Effector memory CD8-positive, alpha-beta T cell (primary cell): Measurements from ENCODE around the gene SGPP2.

Experiments used
- ATAC-seq: fragments of 150-1000 bp; cut with Tn5 transposase; replicated peaks from 2 replicates; pipeline ENCODE4 v1.10.0; 2021; ENCODE audit warnings: mild to moderate bottlenecking, moderate library complexity
- DNase-seq, 3 experiments: peaks; one replicate each; pipeline ENCODE4 v3.0.0; 2021
- H3K27ac Mint-ChIP-seq, 2 donors: one replicate each; pipeline ENCODE4 v1.8.0; 2022; ENCODE audit warnings: mild to moderate bottlenecking in 2 of 2, mixed read lengths in 2 of 2, moderate library complexity in 2 of 2
- H3K27me3 Mint-ChIP-seq, 2 donors: one replicate each; pipeline ENCODE4 v1.8.0; 2022; ENCODE audit warnings: mixed read lengths in 2 of 2
- H3K36me3 Mint-ChIP-seq: one replicate; pipeline ENCODE4 v1.8.0; 2022; ENCODE audit warnings: mild to moderate bottlenecking, moderate library complexity, mixed read lengths; ENCODE audit not compliant: insufficient read depth
- H3K4me1 Mint-ChIP-seq, 2 donors: one replicate each; pipeline ENCODE4 v1.8.0; 2022; ENCODE audit warnings: low read depth in 2 of 2, mixed read lengths in 2 of 2
- H3K4me3 Mint-ChIP-seq, 2 donors: one replicate each; pipeline ENCODE4 v1.8.0; 2022; ENCODE audit warnings: mild to moderate bottlenecking in 2 of 2, mixed read lengths in 2 of 2, moderate library complexity in 2 of 2
- H3K9me3 Mint-ChIP-seq, 2 donors: one replicate each; pipeline ENCODE4 v1.8.0; 2022; ENCODE audit warnings: mixed read lengths in 2 of 2

Gene SGPP2

GRCh38 chr2:222604749-222605515 lies 180.6 kb downstream of the SGPP2 start:
- H3K36me3 Mint-ChIP-seq, result peaks cover 22% of the 10 kb centered on the region
- H3K4me1 Mint-ChIP-seq, result peaks cover 1 to 6% of the 10 kb centered on the region in 2 donors
- no peaks in the 10 kb centered on the region for H3K9me3 Mint-ChIP-seq
- no peak for ATAC-seq
- no peaks in the 10 kb centered on the region for H3K27me3 Mint-ChIP-seq
- peak overlapping the region in 1 of 2 donors; percentile 19 for H3K27ac Mint-ChIP-seq
- no peak overlapping the region for H3K4me3 Mint-ChIP-seq
- DNase-seq, result no peak

DNA sequence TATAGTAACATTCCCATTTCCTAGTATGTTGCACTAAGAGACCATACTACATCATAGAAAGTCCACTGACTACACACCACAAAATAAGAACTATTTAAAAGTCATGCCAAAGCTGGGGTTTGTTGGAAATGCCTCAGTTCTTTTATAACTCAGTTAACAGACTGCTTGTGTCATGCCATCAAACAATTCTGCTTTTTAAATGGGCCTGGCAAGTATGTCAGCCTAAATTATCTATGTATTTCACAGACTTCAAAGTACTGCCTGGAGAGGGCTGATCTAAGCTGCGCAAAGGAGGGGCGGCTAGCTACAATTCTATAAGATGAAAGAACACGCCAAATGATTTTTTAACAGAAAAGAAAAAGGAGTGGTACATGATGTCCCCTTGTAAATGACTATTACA lies 182.0 kb downstream of the SGPP2 start:
- no peaks in the 10 kb centered on the region for H3K9me3 Mint-ChIP-seq
- H3K27me3 Mint-ChIP-seq, result no peaks in the 10 kb centered on the region
- no peak for ATAC-seq
- H3K27ac Mint-ChIP-seq, result peak overlapping the region in 1 of 2 donors; percentile 17
- no peak for DNase-seq
- H3K36me3 Mint-ChIP-seq, result peaks cover 22% of the 10 kb centered on the region
- H3K4me1 Mint-ChIP-seq, result peaks cover 0 to 4% of the 10 kb centered on the region in 2 donors
- no peak overlapping the region for H3K4me3 Mint-ChIP-seq

DNA sequence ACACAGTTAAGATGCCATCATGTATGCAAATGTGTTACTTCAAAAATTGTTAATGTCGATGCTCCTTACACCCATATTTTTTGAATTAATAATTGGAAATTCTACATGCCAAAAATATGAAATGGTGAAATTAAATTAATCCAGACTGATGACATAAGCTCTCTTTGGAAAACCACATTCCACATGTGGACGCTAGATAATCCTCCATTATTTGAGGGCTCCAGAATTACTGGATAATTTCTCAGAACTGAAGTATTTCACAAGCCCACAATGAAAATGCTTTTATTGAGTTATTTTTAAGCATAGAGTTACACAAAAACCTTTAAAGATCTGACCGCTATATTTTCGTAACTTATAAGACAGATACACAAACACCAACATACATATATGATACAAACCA lies 183.7 kb downstream of the SGPP2 start:
- no peak overlapping the region for H3K4me3 Mint-ChIP-seq
- H3K36me3 Mint-ChIP-seq, result peaks cover 22% of the 10 kb centered on the region
- no peaks in the 10 kb centered on the region for H3K27me3 Mint-ChIP-seq
- no peak for DNase-seq
- no peak overlapping the region for H3K27ac Mint-ChIP-seq
- no peaks in the 10 kb centered on the region for H3K9me3 Mint-ChIP-seq
- peaks cover 0 to 4% of the 10 kb centered on the region in 2 donors for H3K4me1 Mint-ChIP-seq
- ATAC-seq, result no peak

GRCh38 chr2:222609381-222609780 lies 185.0 kb downstream of the SGPP2 start:
- no peak for DNase-seq

More at GRCh38 chr2:222609381-222609780, 185.0 kb downstream of the SGPP2 start:
- peaks cover 22% of the 10 kb centered on the region for H3K36me3 Mint-ChIP-seq
- H3K4me3 Mint-ChIP-seq, result no peak overlapping the region
- peaks cover 0 to 4% of the 10 kb centered on the region in 2 donors for H3K4me1 Mint-ChIP-seq
- no peak overlapping the region for H3K27ac Mint-ChIP-seq
- no peaks in the 10 kb centered on the region for H3K27me3 Mint-ChIP-seq
- ATAC-seq, result no peak
- H3K9me3 Mint-ChIP-seq, result no peaks in the 10 kb centered on the region
